A549 treated with AZD9567 at 1 μM for 4 hours (cell line): ENCODE results near the gene PDE8B. TPM values are rescaled to one million over a fixed set of nuclear protein-coding genes. Genes with fewer than 3 reads are reported as not detected.

Experiments used
- total RNA-seq: library from RNA; stranded (reverse); fragments of 200-300 nt; extraction: Qiagen RNA extraction; gene quantifications from 5 replicates; pipeline ENCODE4 v1.2.3, GENCODE V29; 2022; ENCODE audit not compliant: insufficient read depth

Gene PDE8B, protein sequence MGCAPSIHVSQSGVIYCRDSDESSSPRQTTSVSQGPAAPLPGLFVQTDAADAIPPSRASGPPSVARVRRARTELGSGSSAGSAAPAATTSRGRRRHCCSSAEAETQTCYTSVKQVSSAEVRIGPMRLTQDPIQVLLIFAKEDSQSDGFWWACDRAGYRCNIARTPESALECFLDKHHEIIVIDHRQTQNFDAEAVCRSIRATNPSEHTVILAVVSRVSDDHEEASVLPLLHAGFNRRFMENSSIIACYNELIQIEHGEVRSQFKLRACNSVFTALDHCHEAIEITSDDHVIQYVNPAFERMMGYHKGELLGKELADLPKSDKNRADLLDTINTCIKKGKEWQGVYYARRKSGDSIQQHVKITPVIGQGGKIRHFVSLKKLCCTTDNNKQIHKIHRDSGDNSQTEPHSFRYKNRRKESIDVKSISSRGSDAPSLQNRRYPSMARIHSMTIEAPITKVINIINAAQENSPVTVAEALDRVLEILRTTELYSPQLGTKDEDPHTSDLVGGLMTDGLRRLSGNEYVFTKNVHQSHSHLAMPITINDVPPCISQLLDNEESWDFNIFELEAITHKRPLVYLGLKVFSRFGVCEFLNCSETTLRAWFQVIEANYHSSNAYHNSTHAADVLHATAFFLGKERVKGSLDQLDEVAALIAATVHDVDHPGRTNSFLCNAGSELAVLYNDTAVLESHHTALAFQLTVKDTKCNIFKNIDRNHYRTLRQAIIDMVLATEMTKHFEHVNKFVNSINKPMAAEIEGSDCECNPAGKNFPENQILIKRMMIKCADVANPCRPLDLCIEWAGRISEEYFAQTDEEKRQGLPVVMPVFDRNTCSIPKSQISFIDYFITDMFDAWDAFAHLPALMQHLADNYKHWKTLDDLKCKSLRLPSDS
- total RNA-seq: 1.1 to 2.9 TPM (median 1.5 TPM) in 5 replicates

GRCh38 chr5:77210091-77210963, at the start of gene PDE8B:
PDE8B (plus strand) TSS chr5:77210680; CDS start chr5:77210926, 246 bp downstream.

Other genes with a start within 250 kb of the PDE8B start
- gene AGGF1, start 180.3 kb upstream of the PDE8B start, total RNA-seq: 11.0 to 15.8 TPM (median 14.3 TPM) in 5 replicates
- gene ZBED3, start 123.4 kb upstream of the PDE8B start, total RNA-seq: 3.3 to 4.2 TPM (median 3.9 TPM) in 5 replicates